NCI-H774 (cell line): ENCODE measurements around the gene CCNC.

Source experiments
- DNase-seq: peaks from one replicate; lab custom pipeline; 2025; lab: John Stamatoyannopoulos, UW

CCNC gene

GRCh38 chr6:99548706-99549105 is 19.8 kb downstream of the CCNC start:
- DNase-seq, result no peak

- DNase-seq, result no peak
Observed at GRCh38 chr6:99547526-99547925, 20.9 kb downstream of the CCNC start.

GRCh38 chr6:99545442-99545841 is 23.0 kb downstream of the CCNC start:
- no peak for DNase-seq

- no peak for DNase-seq
Observed at GRCh38 chr6:99543968-99544367, 24.5 kb downstream of the CCNC start.

GRCh38 chr6:99530627-99531026 is 37.8 kb downstream of the CCNC start:
- no peak for DNase-seq

- DNase-seq, result no peak
Observed at GRCh38 chr6:99522531-99522930, 45.9 kb downstream of the CCNC start.

GRCh38 chr6:99521633-99522151 is 46.8 kb downstream of the CCNC start:
- no peak for DNase-seq

- peak; percentile 91 for DNase-seq
Observed at GRCh38 chr6:99520855-99521632, 47.4 kb downstream of the CCNC start.

GRCh38 chr6:99519446-99519845 is 49.0 kb downstream of the CCNC start:
- DNase-seq, result no peak

GRCh38 chr6:99514089-99514488 is 54.4 kb downstream of the CCNC start:
- no peak for DNase-seq

GRCh38 chr6:99512033-99512432 is 56.4 kb downstream of the CCNC start:
- no peak for DNase-seq

- no peak for DNase-seq
Observed at GRCh38 chr6:99507648-99508047, 60.8 kb downstream of the CCNC start.

GRCh38 chr6:99501762-99502161 is 66.7 kb downstream of the CCNC start:
- no peak for DNase-seq

GRCh38 chr6:99498421-99498820 is 70.0 kb downstream of the CCNC start:
- no peak for DNase-seq

GRCh38 chr6:99495466-99495865 is 73.0 kb downstream of the CCNC start:
- no peak for DNase-seq
